Activated B cell treated with CpG ODN at 0.5 μM for 24 hours (primary cell): Measurements from ENCODE around the gene ZNF514. TPM values are rescaled to one million over a fixed set of nuclear protein-coding genes. Genes with fewer than 3 reads are reported as not detected.

Experiments
- ATAC-seq: fragments of 200-7000 bp; cut with Tn5 transposase; one replicate; pipeline ENCODE4 v1.10.0; 2021; ENCODE audit warnings: low read depth, mild to moderate bottlenecking, moderate library complexity
- CTCF ChIA-PET: fragments of 350-600 bp; sonication (Branson Sonifier 250); formaldehyde crosslinking; loops from one replicate; lab custom pipeline; 2021; ENCODE audit warnings: antibody characterized with exemption; lab: Charles Lee
- POLR2A ChIA-PET: fragments of 350-600 bp; sonication (Branson Sonifier 250); formaldehyde crosslinking; loops from one replicate; lab custom pipeline; 2021; ENCODE audit warnings: antibody characterized with exemption; lab: Charles Lee
- DNase-seq: peaks from one replicate; pipeline ENCODE4 v3.0.0; 2022
- H3K27ac Mint-ChIP-seq: one replicate; pipeline ENCODE4 v1.8.0; 2020; ENCODE audit warnings: mixed read lengths
- H3K27me3 Mint-ChIP-seq: one replicate; pipeline ENCODE4 v1.8.0; 2021; ENCODE audit warnings: mixed read lengths
- H3K36me3 Mint-ChIP-seq: one replicate; pipeline ENCODE4 v1.8.0; 2021; ENCODE audit warnings: low read depth, mixed read lengths
- H3K4me1 Mint-ChIP-seq: one replicate; pipeline ENCODE4 v1.8.0; 2021; ENCODE audit warnings: mixed read lengths
- H3K4me3 Mint-ChIP-seq: one replicate; pipeline ENCODE4 v1.8.0; 2020; ENCODE audit warnings: mild to moderate bottlenecking, mixed read lengths
- H3K9me3 Mint-ChIP-seq: one replicate; pipeline ENCODE4 v1.8.0; 2020; ENCODE audit warnings: mixed read lengths
- CTCF ChIP-seq: fragments of 200-600 bp; IDR thresholded peaks from one replicate; pipeline ENCODE4 v1.8.0; 2022; ENCODE audit warnings: antibody characterized with exemption, mild to moderate bottlenecking
- intact Hi-C: fragments of 100-400 bp; cut with micrococcal nuclease; formaldehyde crosslinking; loops from one replicate; pipeline ENCODE4 v1.15.1; 2024
- total RNA-seq: library from RNA; stranded (reverse); gene quantifications from 2 replicates; pipeline ENCODE4 v1.2.3, GENCODE V29; 2022

ZNF514 gene
- total RNA-seq, 1 donor from 2014 or later = 24.7 TPM

DNA sequence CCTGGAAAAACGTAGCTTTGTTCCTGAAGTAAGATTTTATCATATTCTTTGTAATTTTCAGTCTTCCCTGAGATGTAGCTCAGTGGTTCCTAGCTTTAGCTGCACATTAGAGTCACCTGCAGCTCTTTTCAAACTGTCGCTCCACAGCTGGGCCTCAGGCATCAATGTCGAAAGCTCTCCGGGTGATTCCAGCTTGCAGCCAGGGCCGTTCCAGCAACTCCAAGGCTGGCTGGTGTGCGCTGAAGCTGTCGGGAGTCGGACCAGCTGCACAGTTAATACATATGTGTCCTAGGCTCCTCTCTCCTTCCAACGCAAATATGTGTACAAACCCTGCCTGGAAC is 5.4 kb upstream of the ZNF514 start:
- ATAC-seq = peak; percentile 10
- CTCF ChIA-PET = no interaction called here
- intact Hi-C loops = loop anchor here (1.0 to 2.0 kb wide), 3 partner anchors 42 to 238 kb away; partner anchors contain the start of genes FAHD2A and ZNF892

GRCh38 chr2:95158891-95159619 is 593 bp downstream of the ZNF514 start:
- CTCF ChIA-PET = interaction anchor here (1.4 kb wide), 1 partner anchor 37 kb away, joined by 5 read pairs; the partner anchor contains the start of gene MRPS5
- Mint-ChIP-seq H3K4me1 (peaks cover 14% of the 10 kb centered on the region), H3K27me3 (no peaks in the 10 kb centered on the region), H3K4me3 (peak overlapping the region; percentile 85), H3K36me3 (peaks cover 27% of the 10 kb centered on the region), H3K9me3 (peaks cover 8% of the 10 kb centered on the region), H3K27ac (peak overlapping the region; percentile 56)
- intact Hi-C loops = loop anchor here (1.0 kb wide), 1 partner anchor 37 kb away; no protein-coding TSS in a partner anchor
- POLR2A ChIA-PET = interaction anchor here (0.6 to 3.5 kb wide), 2 partner anchors 28 to 38 kb away, joined by 4 to 37 read pairs; partner anchors contain the start of gene MRPS5
- ATAC-seq = peak; percentile 64
- TF ChIP-seq CTCF = no peak
- peak; percentile 37 for DNase-seq

More for the DNA sequence above, 5.4 kb upstream of the ZNF514 start:
- H3K4me1 Mint-ChIP-seq = peaks cover 29% of the 10 kb centered on the region
- no peaks in the 10 kb centered on the region for H3K27me3 Mint-ChIP-seq
- H3K9me3 Mint-ChIP-seq = no peaks in the 10 kb centered on the region
- DNase-seq = no peak
- POLR2A ChIA-PET = interaction anchor here (0.7 to 4.2 kb wide), 6 partner anchors 10 to 238 kb away, joined by 3 to 40 read pairs (median 4); partner anchors contain the start of genes FAHD2A, MRPS5 and ZNF892
- TF ChIP-seq CTCF = no peak
- peak overlapping the region; percentile 97 for H3K27ac Mint-ChIP-seq
- H3K36me3 Mint-ChIP-seq = peaks cover 10% of the 10 kb centered on the region
- H3K4me3 Mint-ChIP-seq = peak overlapping the region; percentile 100

DNA sequence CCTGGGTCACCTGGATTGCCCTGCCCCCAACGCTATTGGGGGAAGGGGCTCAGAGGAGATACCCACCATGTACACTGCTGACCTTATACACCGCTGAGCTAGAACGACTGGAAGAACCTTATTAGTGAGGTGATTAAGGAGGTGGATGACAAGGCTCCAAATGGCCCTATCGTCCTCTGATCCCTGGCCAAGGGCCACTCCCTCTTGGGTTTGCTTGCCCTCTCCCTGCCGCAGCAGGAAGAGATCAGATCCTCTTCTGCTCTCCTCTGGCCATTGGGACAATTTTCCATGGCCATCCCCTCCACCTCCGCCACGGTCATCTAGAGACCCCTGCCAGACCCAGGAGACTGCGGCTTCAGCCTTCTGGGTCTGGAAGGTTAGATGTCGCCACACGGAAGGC is 1.2 kb downstream of the ZNF514 start:
- no peaks in the 10 kb centered on the region for H3K27me3 Mint-ChIP-seq
- peaks cover 9% of the 10 kb centered on the region for H3K9me3 Mint-ChIP-seq
- CTCF ChIA-PET = no interaction called here
- H3K27ac Mint-ChIP-seq = no peak overlapping the region
- H3K4me1 Mint-ChIP-seq = peaks cover 12% of the 10 kb centered on the region
- DNase-seq = no peak
- no peak for TF ChIP-seq CTCF
- peaks cover 33% of the 10 kb centered on the region for H3K36me3 Mint-ChIP-seq
- peak overlapping the region; percentile 85 for H3K4me3 Mint-ChIP-seq
- intact Hi-C loops = no loop called here
- no peak for ATAC-seq
- POLR2A ChIA-PET = interaction anchor here (3.5 kb wide), 1 partner anchor 37 kb away, joined by 37 read pairs; the partner anchor contains the start of gene MRPS5

- ATAC-seq (no peak), DNase-seq (no peak)
- Mint-ChIP-seq H3K36me3 (peaks cover 86% of the 10 kb centered on the region), H3K4me3 (no peak overlapping the region), H3K27ac (no peak overlapping the region), H3K27me3 (no peaks in the 10 kb centered on the region), H3K4me1 (no peaks in the 10 kb centered on the region), H3K9me3 (peaks cover 68% of the 10 kb centered on the region)
- ChIA-PET POLR2A (no interaction called here), CTCF (no interaction called here)
- TF ChIP-seq CTCF = no peak
- intact Hi-C loops = no loop called here
Measured at GRCh38 chr2:95149397-95149984, 10.2 kb downstream of the ZNF514 start.

- intact Hi-C loops = no loop called here
Measured at GRCh38 chr2:95143838-95144237, 15.8 kb downstream of the ZNF514 start.

More at GRCh38 chr2:95143838-95144237, 15.8 kb downstream of the ZNF514 start:
- ChIA-PET POLR2A (no interaction called here), CTCF (no interaction called here)
- ATAC-seq (no peak), DNase-seq (no peak)
- Mint-ChIP-seq H3K36me3 (peaks cover 49% of the 10 kb centered on the region), H3K27ac (no peak overlapping the region), H3K9me3 (peaks cover 52% of the 10 kb centered on the region), H3K4me3 (no peak overlapping the region), H3K27me3 (no peaks in the 10 kb centered on the region), H3K4me1 (no peaks in the 10 kb centered on the region)
- TF ChIP-seq CTCF = no peak
